Prostate gland (tissue), 2 donors: Measurements from ENCODE around the gene EXD3.

ENCODE experiments used
- POLR2A ChIP-seq: fragments of 450-650 bp; IDR thresholded peaks from one replicate; pipeline ENCODE4 v1.6.1; 2016; ENCODE audit warnings: antibody characterized with exemption, mild to moderate bottlenecking
- POLR2AphosphoS5 ChIP-seq: sonication (generic); formaldehyde crosslinking; IDR thresholded peaks from one replicate; pipeline ENCODE4 v1.6.1; 2017; ENCODE audit warnings: antibody characterized with exemption
- TF ChIP-seq, protein P1 (sequence below), 4 experiments: fragments of 200-600 bp in 2 of 4; fragments of 450-650 bp in 2 of 4; sonication (generic) in 2 of 4; IDR thresholded peaks; 1 replicate in 3 of 4; 2 replicates in 1 of 4; pipeline ENCODE4 v1.5.1; 2016 to 2019; ENCODE audit warnings: antibody characterized with exemption in 4 of 4, mild to moderate bottlenecking in 2 of 4, moderate library complexity in 2 of 4

DNA sequence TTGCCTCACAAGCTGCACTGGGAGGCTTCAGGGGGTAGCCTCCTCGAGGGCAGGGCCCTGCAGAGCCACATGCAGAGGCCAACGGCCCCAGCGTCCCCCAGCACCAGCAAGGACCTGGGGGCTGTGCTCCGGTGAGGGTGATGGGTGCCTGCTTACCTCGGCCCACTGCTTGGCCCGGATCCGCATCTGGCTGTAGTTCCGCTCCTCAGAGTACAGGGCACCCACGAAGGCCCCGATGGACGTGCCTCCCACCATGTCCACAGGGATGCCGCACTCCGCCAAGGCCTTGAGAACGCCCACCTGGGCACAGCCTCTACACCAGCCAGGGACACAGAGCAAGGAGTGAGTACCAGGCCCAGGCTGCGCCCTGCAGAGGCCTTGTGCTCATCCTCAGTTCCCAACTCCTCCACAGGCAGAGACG lies 44.2 kb upstream of the EXD3 start:
- TF ChIP-seq POLR2A (no peak), POLR2AphosphoS5 (no peak)
- TF ChIP-seq, protein P1, sequence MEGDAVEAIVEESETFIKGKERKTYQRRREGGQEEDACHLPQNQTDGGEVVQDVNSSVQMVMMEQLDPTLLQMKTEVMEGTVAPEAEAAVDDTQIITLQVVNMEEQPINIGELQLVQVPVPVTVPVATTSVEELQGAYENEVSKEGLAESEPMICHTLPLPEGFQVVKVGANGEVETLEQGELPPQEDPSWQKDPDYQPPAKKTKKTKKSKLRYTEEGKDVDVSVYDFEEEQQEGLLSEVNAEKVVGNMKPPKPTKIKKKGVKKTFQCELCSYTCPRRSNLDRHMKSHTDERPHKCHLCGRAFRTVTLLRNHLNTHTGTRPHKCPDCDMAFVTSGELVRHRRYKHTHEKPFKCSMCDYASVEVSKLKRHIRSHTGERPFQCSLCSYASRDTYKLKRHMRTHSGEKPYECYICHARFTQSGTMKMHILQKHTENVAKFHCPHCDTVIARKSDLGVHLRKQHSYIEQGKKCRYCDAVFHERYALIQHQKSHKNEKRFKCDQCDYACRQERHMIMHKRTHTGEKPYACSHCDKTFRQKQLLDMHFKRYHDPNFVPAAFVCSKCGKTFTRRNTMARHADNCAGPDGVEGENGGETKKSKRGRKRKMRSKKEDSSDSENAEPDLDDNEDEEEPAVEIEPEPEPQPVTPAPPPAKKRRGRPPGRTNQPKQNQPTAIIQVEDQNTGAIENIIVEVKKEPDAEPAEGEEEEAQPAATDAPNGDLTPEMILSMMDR (IDR thresholded peaks at IDR 0.05): no peak
